ENCODE results near the gene ATP6V1D.
"Not testable (repeated sequence)": the region's sequence is repeated elsewhere in the genome, so short reads cannot be mapped to it uniquely, and the experiment has no call there.

ATP6V1D gene

DNA sequence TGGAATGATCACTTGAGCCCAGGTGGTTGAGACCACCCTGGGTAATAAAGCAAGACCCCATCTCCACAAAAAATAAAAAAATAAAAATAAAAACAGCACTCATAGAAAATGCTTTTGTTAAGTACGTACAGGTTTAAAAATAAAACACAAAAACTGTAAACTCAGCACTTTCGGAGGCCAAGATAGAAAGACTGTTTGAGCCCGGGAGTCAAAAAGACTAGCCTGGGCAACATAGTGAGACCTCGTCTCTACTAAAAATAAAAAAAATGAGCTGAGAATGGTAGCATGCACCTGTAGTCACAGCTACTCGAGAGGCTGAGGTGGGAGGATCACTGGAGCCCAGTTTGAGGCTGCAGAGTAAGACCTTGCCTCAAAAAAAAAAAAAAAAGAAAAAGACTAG is 7.5 kb downstream of the ATP6V1D start:
- DNase-seq = no peak
- TF ChIP-seq GATA1 (IDR thresholded peaks at IDR 0.05; ENCODE audit: low read depth, low read length) (no peak), POLR2A (IDR thresholded peaks at IDR 0.05; ENCODE audit: low read length) (no peak)

DNA sequence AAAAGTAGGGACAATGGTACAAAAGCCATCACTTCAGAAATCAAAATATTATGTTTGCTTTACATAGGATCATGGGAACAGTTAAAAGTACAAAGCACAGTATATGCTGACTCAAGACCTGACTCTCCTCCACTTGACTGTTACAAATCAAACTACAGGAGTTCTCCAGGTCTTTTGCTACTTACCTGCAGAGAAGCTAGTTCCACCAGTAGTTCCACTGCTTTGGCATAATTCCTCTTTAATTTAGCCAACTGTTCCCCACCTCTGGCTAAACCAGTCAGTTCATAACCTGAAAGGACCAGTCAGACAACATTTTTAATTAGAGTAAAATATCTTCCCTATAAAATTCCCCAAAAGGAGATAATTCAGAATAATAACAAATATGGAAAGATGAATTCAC is 14.0 kb downstream of the ATP6V1D start:
- DNase-seq = no peak
- TF ChIP-seq POLR2A (IDR thresholded peaks at IDR 0.05; ENCODE audit: low read length) = no peak
- no peak for TF ChIP-seq GATA1 (IDR thresholded peaks at IDR 0.05; ENCODE audit: low read depth, low read length)

DNA sequence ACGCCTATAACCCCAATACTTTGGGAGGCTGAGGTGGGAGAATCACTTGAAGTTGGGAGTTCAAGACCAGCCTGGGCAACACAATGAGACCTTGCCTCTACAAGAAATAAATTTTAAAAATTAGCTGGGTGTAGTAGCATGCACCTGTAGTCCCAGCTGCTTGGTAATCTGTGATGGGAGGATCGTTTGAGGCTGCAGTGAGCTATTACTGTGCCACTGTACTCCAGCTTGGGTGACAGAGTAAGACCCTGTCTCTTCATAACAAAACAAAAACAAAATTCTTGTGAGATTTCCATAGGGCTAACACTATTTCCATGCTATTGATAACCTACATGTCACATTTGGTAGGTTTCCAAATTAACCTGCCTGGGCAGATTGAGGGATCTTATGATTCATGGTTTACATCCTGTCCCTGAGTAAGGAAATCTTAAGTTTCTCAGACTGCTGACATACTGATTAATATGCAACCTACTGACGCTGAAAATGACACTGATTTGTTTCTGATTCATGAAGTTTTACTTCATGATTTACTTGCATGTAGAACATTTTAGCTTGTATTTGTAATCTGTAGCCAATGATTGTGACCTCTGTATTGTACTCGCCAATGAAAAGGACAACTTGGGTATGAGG is 15.9 kb downstream of the ATP6V1D start:
- TF ChIP-seq POLR2A (IDR thresholded peaks at IDR 0.05; ENCODE audit: low read length) (no peak), GATA1 (IDR thresholded peaks at IDR 0.05; ENCODE audit: low read depth, low read length) (no peak)
- DNase-seq = no peak

DNA sequence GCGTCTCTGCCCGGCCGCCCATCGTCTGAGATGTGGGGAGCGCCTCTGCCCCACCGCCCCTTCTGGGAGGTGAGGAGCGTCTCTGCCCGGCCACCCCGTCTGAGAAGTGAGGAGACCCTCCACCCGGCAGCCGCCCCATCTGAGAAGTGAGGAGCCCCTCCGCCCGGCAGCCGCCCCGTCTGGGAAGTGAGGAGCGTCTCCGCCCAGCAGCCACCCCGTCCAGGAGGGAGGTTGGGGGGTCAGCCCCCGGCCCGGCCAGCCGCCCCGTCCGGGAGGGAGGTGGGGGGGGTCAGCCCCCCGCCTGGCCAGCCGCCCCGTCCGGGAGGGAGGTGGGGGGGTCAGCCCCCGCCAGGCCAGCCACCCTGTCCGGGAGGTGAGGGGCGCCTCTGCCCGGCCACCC is 18.4 kb downstream of the ATP6V1D start:
- DNase-seq = not testable (repeated sequence)

DNA sequence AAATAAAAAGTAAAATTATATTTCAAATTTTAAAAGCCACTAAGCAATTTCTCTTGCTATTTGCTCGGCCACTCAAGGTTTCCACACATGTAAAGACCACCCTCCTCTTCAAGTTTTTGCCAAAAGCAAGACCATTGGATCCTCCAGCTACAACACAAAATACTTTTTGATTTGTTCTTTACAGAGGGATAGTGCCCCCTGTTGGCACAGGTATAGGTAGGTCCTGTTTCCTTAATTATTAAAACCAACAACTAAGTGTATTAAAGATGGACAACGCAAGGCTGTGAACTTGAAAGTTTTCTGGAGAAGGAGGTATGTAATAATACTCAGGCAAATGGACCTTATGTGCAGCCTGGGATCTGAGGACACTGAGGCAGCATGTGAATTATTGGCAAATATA is 23.8 kb downstream of the ATP6V1D start:
- TF ChIP-seq POLR2A (IDR thresholded peaks at IDR 0.05; ENCODE audit: low read length) (no peak), GATA1 (IDR thresholded peaks at IDR 0.05; ENCODE audit: low read depth, low read length) (no peak)
- peak; percentile 53 to 55 for DNase-seq

DNA sequence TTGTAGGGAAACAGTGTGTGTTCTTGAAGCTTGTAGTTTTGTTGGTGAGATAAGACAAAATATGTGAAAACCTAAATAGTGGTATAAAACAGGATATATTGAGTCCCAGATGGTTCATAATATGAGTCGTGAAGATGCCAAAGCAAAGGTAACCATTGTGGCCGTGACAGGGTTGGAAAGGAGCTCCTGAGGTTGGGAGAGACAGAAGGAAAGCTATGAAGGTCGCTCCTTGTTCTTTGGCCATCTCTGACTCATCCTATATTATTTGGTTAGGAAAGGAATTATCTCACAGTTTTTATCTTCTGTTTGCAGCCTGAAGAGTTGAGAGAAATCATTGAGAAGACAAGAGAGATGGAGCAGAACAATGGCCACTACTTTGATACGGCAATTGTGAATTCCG is 27.1 kb downstream of the ATP6V1D start:
- TF ChIP-seq GATA1 (IDR thresholded peaks at IDR 0.05; ENCODE audit: low read depth, low read length) (no peak), POLR2A (IDR thresholded peaks at IDR 0.05; ENCODE audit: low read length) (no peak)
- no peak for DNase-seq

DNA sequence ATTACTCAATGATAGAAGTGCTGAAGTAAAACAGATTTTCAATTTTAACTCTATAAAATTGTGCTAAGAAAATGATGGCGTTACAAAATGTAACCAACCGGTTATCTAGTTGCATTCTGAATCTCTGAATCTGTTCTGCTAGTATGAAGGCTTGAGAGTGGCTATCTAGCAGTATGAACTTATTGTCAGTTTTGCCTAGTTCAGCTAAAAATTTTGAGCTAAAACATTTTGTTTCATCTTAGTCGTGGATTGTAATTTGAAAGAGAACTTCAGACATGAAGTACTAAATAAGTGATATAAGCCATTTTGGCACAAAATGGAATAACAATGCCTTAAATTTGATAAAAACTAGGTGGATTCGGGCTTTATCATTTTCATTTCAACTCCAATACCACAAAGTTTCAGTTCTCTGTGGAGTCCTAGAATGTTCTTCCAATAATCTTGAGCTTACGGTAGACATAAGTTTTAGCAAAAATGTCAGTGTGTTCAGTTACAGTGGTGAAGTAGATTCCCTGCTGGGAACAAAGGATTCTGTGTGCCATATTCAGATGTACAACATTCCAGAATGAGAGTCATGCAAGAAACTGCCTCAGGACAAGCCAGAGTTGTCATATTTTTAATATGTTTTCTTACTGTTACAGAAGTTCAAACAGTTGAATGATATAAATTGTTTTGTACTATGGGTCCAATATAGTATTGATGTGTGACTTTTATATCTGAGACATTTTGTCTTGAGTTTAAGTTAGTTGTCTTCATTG is 28.1 kb downstream of the ATP6V1D start:
- no peak for DNase-seq
- no peak for TF ChIP-seq POLR2A (IDR thresholded peaks at IDR 0.05; ENCODE audit: low read length)
- no peak for TF ChIP-seq GATA1 (IDR thresholded peaks at IDR 0.05; ENCODE audit: low read depth, low read length)

DNA sequence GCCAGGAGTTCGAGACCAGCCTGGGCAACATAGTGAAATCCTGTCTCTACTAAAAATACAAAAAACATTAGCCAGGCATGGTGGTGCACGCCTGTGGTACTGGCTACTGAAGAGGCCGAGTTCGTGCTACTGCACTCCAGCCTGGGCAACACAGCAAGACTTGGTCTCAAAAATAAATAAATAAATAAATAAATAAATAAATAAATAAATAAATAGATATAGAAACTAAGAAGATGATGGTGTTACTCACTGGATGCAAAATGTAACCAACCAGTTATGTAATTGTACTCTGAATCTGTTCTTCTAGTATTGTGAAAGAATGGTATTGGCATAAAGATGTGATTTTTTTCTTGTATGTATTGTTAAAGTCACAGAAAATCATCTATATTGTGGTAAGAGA is 29.9 kb downstream of the ATP6V1D start:
- DNase-seq = not testable (repeated sequence)

DNA sequence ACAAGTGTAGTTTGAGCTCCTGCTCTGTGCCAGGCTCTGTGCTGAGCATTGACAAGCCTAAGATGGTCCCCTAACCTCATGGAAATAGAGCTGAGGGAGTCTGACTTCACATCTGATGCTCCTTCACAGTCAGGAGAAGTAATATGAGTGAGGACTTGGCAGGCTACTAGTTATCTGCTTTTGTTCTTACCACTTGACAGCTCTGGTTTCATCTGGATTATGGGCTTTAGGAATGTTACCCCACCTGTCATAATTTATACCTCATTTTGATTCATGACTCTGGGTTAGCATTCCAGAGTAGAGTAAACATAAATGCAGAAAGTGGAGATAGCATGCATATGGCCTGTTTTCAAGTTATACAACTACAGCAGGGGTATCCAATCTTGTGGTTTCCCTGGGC is 40.5 kb downstream of the ATP6V1D start:
- TF ChIP-seq POLR2A (IDR thresholded peaks at IDR 0.05; ENCODE audit: low read length) (no peak), GATA1 (IDR thresholded peaks at IDR 0.05; ENCODE audit: low read depth, low read length) (no peak)
- DNase-seq = no peak

DNA sequence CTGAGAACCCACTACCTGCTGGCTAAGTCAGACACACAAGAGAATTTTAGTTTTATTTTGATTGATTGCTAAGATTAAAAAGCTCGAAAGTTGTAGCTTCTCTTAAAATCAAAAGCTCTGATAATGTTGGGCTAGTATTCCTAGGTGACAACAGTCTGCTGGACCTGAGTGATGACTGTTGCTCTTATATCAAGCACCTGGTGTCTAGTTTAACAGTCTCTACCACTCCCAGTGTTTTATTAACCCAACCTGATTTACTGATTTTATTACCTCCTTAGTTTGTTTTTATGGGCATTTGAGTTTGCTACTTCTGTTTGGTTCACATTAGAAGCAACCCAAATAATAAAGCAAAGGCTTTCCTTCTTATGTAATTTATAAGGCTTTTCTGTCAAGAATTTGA is 41.8 kb downstream of the ATP6V1D start:
- DNase-seq = no peak
- TF ChIP-seq GATA1 (IDR thresholded peaks at IDR 0.05; ENCODE audit: low read depth, low read length) (no peak), POLR2A (IDR thresholded peaks at IDR 0.05; ENCODE audit: low read length) (no peak)

DNA sequence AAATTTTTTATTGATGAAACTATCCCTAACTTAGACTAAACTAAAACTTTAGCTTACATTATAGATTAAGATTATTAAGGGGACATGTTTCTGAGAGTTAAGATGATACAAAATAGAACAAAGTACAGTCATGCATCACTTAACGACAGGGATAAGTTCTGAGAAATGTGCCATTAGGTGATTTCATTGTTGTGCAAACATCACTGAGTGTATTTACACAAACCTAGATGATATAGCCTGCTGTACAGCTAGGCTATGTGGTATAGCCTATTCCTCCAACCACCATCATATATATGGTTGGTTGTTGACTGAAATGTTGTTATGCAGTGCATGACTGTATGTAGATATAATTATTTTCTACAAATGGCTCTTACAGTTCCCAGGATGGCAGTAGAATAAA is 46.5 kb downstream of the ATP6V1D start:
- DNase-seq = no peak
- TF ChIP-seq POLR2A (IDR thresholded peaks at IDR 0.05; ENCODE audit: low read length) = no peak
- TF ChIP-seq GATA1 (IDR thresholded peaks at IDR 0.05; ENCODE audit: low read depth, low read length) = no peak

DNA sequence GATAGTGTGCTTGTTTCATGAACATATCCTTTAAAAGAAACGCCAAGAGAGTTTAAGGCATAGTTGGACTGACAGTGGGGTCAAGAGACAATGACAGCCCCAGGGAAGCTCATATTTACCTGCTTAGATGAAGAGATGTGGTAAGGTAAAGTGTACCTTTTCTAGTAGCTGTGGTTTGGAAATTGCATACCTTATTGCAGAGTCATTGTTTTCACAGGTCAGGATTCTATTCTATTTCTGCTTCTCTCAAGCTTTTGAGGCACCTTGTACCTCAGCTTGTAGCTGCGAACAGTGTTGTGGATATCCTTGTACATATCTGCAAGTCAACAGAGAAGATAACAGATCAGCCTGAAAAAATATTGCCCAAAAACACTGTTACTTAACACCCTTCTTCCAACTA is 47.7 kb downstream of the ATP6V1D start:
- no peak for DNase-seq
- no peak for TF ChIP-seq POLR2A (IDR thresholded peaks at IDR 0.05; ENCODE audit: low read length)
- no peak for TF ChIP-seq GATA1 (IDR thresholded peaks at IDR 0.05; ENCODE audit: low read depth, low read length)

Measured in erythroblast (primary cell).